HEK293 (cell line): Measurements from ENCODE around the gene TTC27.

Experiments
- CTCF ChIA-PET: fragments of 350-600 bp; formaldehyde crosslinking; extraction: SDS; loops from one replicate; lab custom pipeline; 2021; ENCODE audit warnings: antibody characterized with exemption; lab: Yijun Ruan, JAX
- POLR2A ChIA-PET: fragments of 300-600 bp; formaldehyde crosslinking; extraction: SDS; loops from one replicate; lab custom pipeline; 2020; ENCODE audit warnings: antibody characterized with exemption, inconsistent platforms; lab: Yijun Ruan, JAX
- H3K27ac ChIP-seq: fragments of 200-500 bp; sonication (Bioruptor generic); 2 replicates; pipeline ENCODE4 v1.5.1; 2014; ENCODE audit warnings: low read depth, low read length, control low read depth, inconsistent platforms; ENCODE audit errors: extremely low read depth
- H3K36me3 ChIP-seq, 2 experiments: fragments of 200-500 bp in 1 of 2; sonication (Bioruptor generic) in 1 of 2; 1 replicate in 1 of 2; 2 replicates in 1 of 2; pipeline ENCODE4 v1.5.1; 2014 to 2017; ENCODE audit warnings: inconsistent platforms in 2 of 2, low read length in 2 of 2; ENCODE audit not compliant: control insufficient read depth in 2 of 2, insufficient read depth in 1 of 2
- H3K4me1 ChIP-seq: fragments of 200-500 bp; sonication (Bioruptor generic); 2 replicates; pipeline ENCODE4 v1.5.1; 2014; ENCODE audit warnings: mild to moderate bottlenecking, low read length, inconsistent platforms; ENCODE audit not compliant: control insufficient read depth, insufficient read depth
- H3K4me3 ChIP-seq: 2 replicates; pipeline ENCODE4 v1.5.1; 2011; ENCODE audit warnings: low read depth, mild to moderate bottlenecking, control low read depth, low read length, moderate library complexity
- H3K9me3 ChIP-seq: fragments of 200-500 bp; sonication (Bioruptor generic); 2 replicates; pipeline ENCODE4 v1.5.1; 2014; ENCODE audit warnings: low read depth, low read length, inconsistent platforms; ENCODE audit not compliant: control insufficient read depth, insufficient read depth
- HOXA7 ChIP-seq: sonication (generic); formaldehyde crosslinking; IDR thresholded peaks from 2 replicates; pipeline ENCODE4 v1.8.1; 2022; ENCODE audit warnings: missing genetic modification reagents, borderline replicate concordance
- YY1 ChIP-seq: fragments of 450-650 bp; formaldehyde crosslinking; IDR thresholded peaks from 2 replicates; pipeline ENCODE4 v1.5.1; 2018; ENCODE audit warnings: missing biosample characterization, missing genetic modification characterization
- ZBTB48 ChIP-seq: fragments of 450-650 bp; formaldehyde crosslinking; IDR thresholded peaks from 2 replicates; pipeline ENCODE4 v1.5.1; 2016; ENCODE audit warnings: missing biosample characterization, missing genetic modification characterization
- ZIC2 ChIP-seq: fragments of 450-650 bp; formaldehyde crosslinking; IDR thresholded peaks from 2 replicates; pipeline ENCODE4 v1.5.1; 2016; ENCODE audit warnings: missing biosample characterization, missing genetic modification characterization
- ZNF10 ChIP-seq: fragments of 450-650 bp; formaldehyde crosslinking; IDR thresholded peaks from 2 replicates; pipeline ENCODE4 v1.5.1; 2017; ENCODE audit warnings: missing biosample characterization, missing genetic modification characterization
- ZNF146 ChIP-seq: fragments of 450-650 bp; formaldehyde crosslinking; IDR thresholded peaks from 2 replicates; pipeline ENCODE4 v1.5.1; 2016; ENCODE audit warnings: missing biosample characterization, missing genetic modification characterization
- ZNF211 ChIP-seq: fragments of 450-650 bp; formaldehyde crosslinking; IDR thresholded peaks from 2 replicates; pipeline ENCODE4 v1.5.1; 2016; ENCODE audit warnings: low read depth, missing biosample characterization, missing genetic modification characterization
- ZNF266 ChIP-seq: fragments of 450-650 bp; formaldehyde crosslinking; IDR thresholded peaks from 2 replicates; pipeline ENCODE4 v1.5.1; 2016; ENCODE audit warnings: missing biosample characterization, missing genetic modification characterization, low read depth
- ZNF600 ChIP-seq: fragments of 450-650 bp; formaldehyde crosslinking; IDR thresholded peaks from 2 replicates; pipeline ENCODE4 v1.5.1; 2016; ENCODE audit warnings: missing biosample characterization, missing genetic modification characterization
- ZNF623 ChIP-seq: fragments of 450-650 bp; formaldehyde crosslinking; IDR thresholded peaks from 2 replicates; pipeline ENCODE4 v1.5.1; 2016; ENCODE audit warnings: missing biosample characterization, missing genetic modification characterization
- ZNF664 ChIP-seq: fragments of 450-650 bp; formaldehyde crosslinking; IDR thresholded peaks from 2 replicates; pipeline ENCODE4 v1.5.1; 2016; ENCODE audit warnings: missing biosample characterization, missing genetic modification characterization
- ZNF76 ChIP-seq: fragments of 450-650 bp; formaldehyde crosslinking; IDR thresholded peaks from 2 replicates; pipeline ENCODE4; 2016; ENCODE audit warnings: low read depth, missing biosample characterization, missing genetic modification characterization, borderline replicate concordance
- ZNF830 ChIP-seq: fragments of 450-650 bp; IDR thresholded peaks from 2 replicates; pipeline ENCODE4 v1.5.0; 2018; ENCODE audit warnings: missing biosample characterization, missing genetic modification characterization, low read depth, mild to moderate bottlenecking, moderate library complexity
- TF ChIP-seq, protein P1 (sequence below): fragments of 450-650 bp; formaldehyde crosslinking; optimal IDR thresholded peaks from 2 replicates; pipeline ENCODE3; 2016; ENCODE audit warnings: missing biosample characterization, mild to moderate bottlenecking, missing genetic modification characterization
- TF ChIP-seq, protein P2 (sequence below): fragments of 450-650 bp; formaldehyde crosslinking; IDR thresholded peaks from 2 replicates; pipeline ENCODE4 v1.5.1; 2016; ENCODE audit warnings: missing biosample characterization, missing genetic modification characterization
- TF ChIP-seq, protein P3 (sequence below): fragments of 450-650 bp; formaldehyde crosslinking; IDR thresholded peaks from 2 replicates; pipeline ENCODE4 v1.5.1; 2016; ENCODE audit warnings: missing biosample characterization, missing genetic modification characterization
- TF ChIP-seq, protein P4 (sequence below): fragments of 450-650 bp; formaldehyde crosslinking; IDR thresholded peaks from 2 replicates; pipeline ENCODE4 v1.5.1; 2016; ENCODE audit warnings: missing biosample characterization, missing genetic modification characterization
- TF ChIP-seq, protein P5 (sequence below): fragments of 450-650 bp; formaldehyde crosslinking; IDR thresholded peaks from 2 replicates; pipeline ENCODE4 v1.5.1; 2016; ENCODE audit warnings: missing biosample characterization, missing genetic modification characterization
- TF ChIP-seq, protein P6 (sequence below): fragments of 450-650 bp; IDR thresholded peaks from 2 replicates; pipeline ENCODE4 v1.5.1; 2018; ENCODE audit warnings: missing biosample characterization, missing genetic modification characterization

TTC27 gene

DNA sequence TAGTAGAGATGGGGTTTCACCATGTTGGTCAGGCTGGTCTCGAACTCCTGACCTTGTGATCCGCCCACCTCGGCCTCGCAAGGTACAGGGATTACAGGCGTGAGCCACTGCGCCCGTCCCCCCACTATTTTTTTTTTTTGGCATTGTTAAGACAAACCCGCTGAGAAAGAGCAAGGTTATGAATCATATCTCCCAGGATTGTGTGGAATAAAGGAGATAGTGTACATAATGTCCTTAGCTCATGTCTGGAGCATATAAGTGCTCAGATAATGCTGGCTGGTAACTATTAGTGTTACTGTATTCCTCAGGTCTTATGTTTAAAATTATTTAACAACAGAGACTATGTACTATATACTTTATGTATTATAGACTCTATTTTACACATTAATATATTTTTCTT, 36.0 kb downstream of the TTC27 start (continued):
- TF ChIP-seq, protein P1, sequence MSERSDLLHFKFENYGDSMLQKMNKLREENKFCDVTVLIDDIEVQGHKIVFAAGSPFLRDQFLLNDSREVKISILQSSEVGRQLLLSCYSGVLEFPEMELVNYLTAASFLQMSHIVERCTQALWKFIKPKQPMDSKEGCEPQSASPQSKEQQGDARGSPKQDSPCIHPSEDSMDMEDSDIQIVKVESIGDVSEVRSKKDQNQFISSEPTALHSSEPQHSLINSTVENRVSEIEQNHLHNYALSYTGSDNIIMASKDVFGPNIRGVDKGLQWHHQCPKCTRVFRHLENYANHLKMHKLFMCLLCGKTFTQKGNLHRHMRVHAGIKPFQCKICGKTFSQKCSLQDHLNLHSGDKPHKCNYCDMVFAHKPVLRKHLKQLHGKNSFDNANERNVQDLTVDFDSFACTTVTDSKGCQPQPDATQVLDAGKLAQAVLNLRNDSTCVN (tag by site-specific recombination) = no peak
- TF ChIP-seq ZNF266 (tag by site-specific recombination) (no peak), ZNF830 (no peak), ZNF146 (tag by site-specific recombination) (no peak)
- TF ChIP-seq, protein P2, sequence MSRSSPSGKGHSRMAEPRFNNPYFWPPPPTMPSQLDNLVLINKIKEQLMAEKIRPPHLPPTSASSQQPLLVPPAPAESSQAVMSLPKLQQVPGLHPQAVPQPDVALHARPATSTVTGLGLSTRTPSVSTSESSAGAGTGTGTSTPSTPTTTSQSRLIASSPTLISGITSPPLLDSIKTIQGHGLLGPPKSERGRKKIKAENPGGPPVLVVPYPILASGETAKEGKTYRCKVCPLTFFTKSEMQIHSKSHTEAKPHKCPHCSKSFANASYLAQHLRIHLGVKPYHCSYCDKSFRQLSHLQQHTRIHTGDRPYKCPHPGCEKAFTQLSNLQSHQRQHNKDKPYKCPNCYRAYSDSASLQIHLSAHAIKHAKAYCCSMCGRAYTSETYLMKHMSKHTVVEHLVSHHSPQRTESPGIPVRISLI (tag by site-specific recombination) = no peak

DNA sequence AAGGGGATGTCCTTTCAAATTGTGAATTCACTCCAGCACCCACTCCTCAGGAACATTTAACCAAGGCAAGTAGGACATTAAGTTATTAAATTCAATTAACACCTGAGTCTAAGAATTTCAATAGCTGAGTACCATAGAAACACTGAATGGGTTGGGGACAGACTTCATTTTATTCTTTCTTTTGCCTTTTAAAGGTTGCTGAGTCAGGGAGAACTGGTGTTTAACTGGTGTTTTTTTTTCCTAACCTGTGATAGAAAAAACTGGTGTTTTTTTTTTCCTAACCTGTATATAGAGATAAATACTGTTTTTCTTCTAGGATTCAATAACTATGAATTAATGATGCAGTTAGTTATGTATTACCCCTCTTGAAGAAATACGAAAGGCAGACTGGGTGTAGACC, 38.9 kb downstream of the TTC27 start:
- Histone ChIP-seq H3K9me3 (no peaks in the 10 kb centered on the region), H3K4me1 (no peaks in the 10 kb centered on the region), H3K36me3 (peaks cover 0 to 3% of the 10 kb centered on the region in 2 experiments; a peak in 2 of 3 replicates), H3K4me3 (no peak overlapping the region), H3K27ac (no peak overlapping the region)
- TF ChIP-seq ZNF10 (tag by site-specific recombination) = no peak
- TF ChIP-seq ZBTB48 (tag by site-specific recombination) = no peak
- no peak for TF ChIP-seq HOXA7
- TF ChIP-seq ZNF623 = no peak
- TF ChIP-seq, protein P3, sequence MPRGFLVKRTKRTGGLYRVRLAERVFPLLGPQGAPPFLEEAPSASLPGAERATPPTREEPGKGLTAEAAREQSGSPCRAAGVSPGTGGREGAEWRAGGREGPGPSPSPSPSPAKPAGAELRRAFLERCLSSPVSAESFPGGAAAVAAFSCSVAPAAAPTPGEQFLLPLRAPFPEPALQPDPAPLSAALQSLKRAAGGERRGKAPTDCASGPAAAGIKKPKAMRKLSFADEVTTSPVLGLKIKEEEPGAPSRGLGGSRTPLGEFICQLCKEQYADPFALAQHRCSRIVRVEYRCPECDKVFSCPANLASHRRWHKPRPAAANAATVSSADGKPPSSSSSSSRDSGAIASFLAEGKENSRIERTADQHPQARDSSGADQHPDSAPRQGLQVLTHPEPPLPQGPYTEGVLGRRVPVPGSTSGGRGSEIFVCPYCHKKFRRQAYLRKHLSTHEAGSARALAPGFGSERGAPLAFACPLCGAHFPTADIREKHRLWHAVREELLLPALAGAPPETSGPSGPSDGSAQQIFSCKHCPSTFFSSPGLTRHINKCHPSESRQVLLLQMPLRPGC (tag by site-specific recombination) = no peak
- TF ChIP-seq ZNF211 = no peak
- TF ChIP-seq YY1 = no peak
- TF ChIP-seq, protein P4, sequence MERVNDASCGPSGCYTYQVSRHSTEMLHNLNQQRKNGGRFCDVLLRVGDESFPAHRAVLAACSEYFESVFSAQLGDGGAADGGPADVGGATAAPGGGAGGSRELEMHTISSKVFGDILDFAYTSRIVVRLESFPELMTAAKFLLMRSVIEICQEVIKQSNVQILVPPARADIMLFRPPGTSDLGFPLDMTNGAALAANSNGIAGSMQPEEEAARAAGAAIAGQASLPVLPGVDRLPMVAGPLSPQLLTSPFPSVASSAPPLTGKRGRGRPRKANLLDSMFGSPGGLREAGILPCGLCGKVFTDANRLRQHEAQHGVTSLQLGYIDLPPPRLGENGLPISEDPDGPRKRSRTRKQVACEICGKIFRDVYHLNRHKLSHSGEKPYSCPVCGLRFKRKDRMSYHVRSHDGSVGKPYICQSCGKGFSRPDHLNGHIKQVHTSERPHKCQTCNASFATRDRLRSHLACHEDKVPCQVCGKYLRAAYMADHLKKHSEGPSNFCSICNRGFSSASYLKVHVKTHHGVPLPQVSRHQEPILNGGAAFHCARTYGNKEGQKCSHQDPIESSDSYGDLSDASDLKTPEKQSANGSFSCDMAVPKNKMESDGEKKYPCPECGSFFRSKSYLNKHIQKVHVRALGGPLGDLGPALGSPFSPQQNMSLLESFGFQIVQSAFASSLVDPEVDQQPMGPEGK = no peak
- TF ChIP-seq ZNF76 (tag by site-specific recombination) = no peak
- no peak for TF ChIP-seq ZNF600 (tag by site-specific recombination)
- TF ChIP-seq, protein P5, sequence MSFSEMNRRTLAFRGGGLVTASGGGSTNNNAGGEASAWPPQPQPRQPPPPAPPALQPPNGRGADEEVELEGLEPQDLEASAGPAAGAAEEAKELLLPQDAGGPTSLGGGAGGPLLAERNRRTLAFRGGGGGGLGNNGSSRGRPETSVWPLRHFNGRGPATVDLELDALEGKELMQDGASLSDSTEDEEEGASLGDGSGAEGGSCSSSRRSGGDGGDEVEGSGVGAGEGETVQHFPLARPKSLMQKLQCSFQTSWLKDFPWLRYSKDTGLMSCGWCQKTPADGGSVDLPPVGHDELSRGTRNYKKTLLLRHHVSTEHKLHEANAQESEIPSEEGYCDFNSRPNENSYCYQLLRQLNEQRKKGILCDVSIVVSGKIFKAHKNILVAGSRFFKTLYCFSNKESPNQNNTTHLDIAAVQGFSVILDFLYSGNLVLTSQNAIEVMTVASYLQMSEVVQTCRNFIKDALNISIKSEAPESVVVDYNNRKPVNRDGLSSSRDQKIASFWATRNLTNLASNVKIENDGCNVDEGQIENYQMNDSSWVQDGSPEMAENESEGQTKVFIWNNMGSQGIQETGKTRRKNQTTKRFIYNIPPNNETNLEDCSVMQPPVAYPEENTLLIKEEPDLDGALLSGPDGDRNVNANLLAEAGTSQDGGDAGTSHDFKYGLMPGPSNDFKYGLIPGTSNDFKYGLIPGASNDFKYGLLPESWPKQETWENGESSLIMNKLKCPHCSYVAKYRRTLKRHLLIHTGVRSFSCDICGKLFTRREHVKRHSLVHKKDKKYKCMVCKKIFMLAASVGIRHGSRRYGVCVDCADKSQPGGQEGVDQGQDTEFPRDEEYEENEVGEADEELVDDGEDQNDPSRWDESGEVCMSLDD (tag by site-specific recombination) = no peak
- TF ChIP-seq, protein P6, sequence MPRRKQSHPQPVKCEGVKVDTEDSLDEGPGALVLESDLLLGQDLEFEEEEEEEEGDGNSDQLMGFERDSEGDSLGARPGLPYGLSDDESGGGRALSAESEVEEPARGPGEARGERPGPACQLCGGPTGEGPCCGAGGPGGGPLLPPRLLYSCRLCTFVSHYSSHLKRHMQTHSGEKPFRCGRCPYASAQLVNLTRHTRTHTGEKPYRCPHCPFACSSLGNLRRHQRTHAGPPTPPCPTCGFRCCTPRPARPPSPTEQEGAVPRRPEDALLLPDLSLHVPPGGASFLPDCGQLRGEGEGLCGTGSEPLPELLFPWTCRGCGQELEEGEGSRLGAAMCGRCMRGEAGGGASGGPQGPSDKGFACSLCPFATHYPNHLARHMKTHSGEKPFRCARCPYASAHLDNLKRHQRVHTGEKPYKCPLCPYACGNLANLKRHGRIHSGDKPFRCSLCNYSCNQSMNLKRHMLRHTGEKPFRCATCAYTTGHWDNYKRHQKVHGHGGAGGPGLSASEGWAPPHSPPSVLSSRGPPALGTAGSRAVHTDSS (tag by site-specific recombination) = no peak
- no peak for TF ChIP-seq ZIC2 (tag by site-specific recombination)
- TF ChIP-seq ZNF664 (tag by site-specific recombination) = no peak
- ChIA-PET CTCF (no interaction called here), POLR2A (no interaction called here)
